Gastroesophageal sphincter (tissue), 4 donors: ENCODE results near the gene GPR65. TPM values are rescaled to one million over a fixed set of nuclear protein-coding genes. Genes with fewer than 3 reads are reported as not detected.

Source experiments
- ATAC-seq: fragments of 150-250 bp; one replicate; pipeline ENCODE4 v1.9.1; 2016; ENCODE audit warnings: mild to moderate bottlenecking, moderate library complexity
- H3K27ac ChIP-seq, 4 donors: fragments of 200-600 bp; sonication (generic) in 3 of 4; 1 replicate in 3 of 4; 2 replicates in 1 of 4; pipeline ENCODE4 v1.5.1; 2016 to 2019
- H3K27me3 ChIP-seq: fragments of 200-600 bp; sonication (generic); one replicate; pipeline ENCODE4 v1.5.1; 2019
- H3K36me3 ChIP-seq, 2 donors: fragments of 200-600 bp; sonication (generic); one replicate each; pipeline ENCODE4 v1.5.1; 2019; ENCODE audit warnings: control low read depth in 1 of 2
- H3K4me1 ChIP-seq, 3 donors: fragments of 200-600 bp; sonication (generic); 1 replicate in 2 of 3; 2 replicates in 1 of 3; pipeline ENCODE4 v1.5.1; 2016 to 2019; ENCODE audit warnings: control low read depth in 2 of 3
- H3K4me3 ChIP-seq, 2 donors: fragments of 200-600 bp; sonication (generic); one replicate each; pipeline ENCODE4 v1.5.1; 2019; ENCODE audit warnings: mild to moderate bottlenecking in 1 of 2, moderate library complexity in 1 of 2
- H3K9me3 ChIP-seq, 3 donors: fragments of 200-600 bp; sonication (generic); one replicate each; pipeline ENCODE4 v1.5.1; 2017 to 2019; ENCODE audit warnings: control low read depth in 2 of 3
- CTCF ChIP-seq, 4 experiments: fragments of 200-600 bp in 2 of 4; fragments of 450-650 bp in 2 of 4; sonication (generic) in 1 of 4; IDR thresholded peaks; one replicate each; pipeline ENCODE4 v1.5.1; 2017 to 2019; ENCODE audit warnings: antibody characterized with exemption in 4 of 4, mild to moderate bottlenecking in 2 of 4, moderate library complexity in 2 of 4
- EP300 ChIP-seq: sonication (generic); formaldehyde crosslinking; IDR thresholded peaks from one replicate; pipeline ENCODE4 v1.6.1; 2017; ENCODE audit warnings: antibody characterized with exemption, mild to moderate bottlenecking
- POLR2A ChIP-seq, 2 donors: fragments of 450-650 bp; IDR thresholded peaks; one replicate each; pipeline ENCODE4 v1.6.1; 2017; ENCODE audit warnings: antibody characterized with exemption in 2 of 2, mild to moderate bottlenecking in 2 of 2, moderate library complexity in 1 of 2
- POLR2AphosphoS5 ChIP-seq: sonication (generic); formaldehyde crosslinking; IDR thresholded peaks from one replicate; pipeline ENCODE4 v1.6.1; 2017; ENCODE audit warnings: antibody characterized with exemption
- WGBS, 2 donors: methylation state at CpG; one replicate each; pipeline ENCODE4 v1.1.5; 2018; ENCODE audit warnings: low coverage in 1 of 2; 5-methylcytosine and 5-hydroxymethylcytosine counted together
- total RNA-seq, 4 donors: library from RNA; depleted of rRNA; stranded (reverse); fragments of >200 nt; gene quantifications; one replicate each; pipeline ENCODE4 v1.1.0, GENCODE V29; 2016

Gene GPR65
- total RNA-seq, 4 donors from 2014 or later = 0.47 to 1.5 (median 0.52) TPM

GRCh38 chr14:87966816-87967215 lies 38.1 kb upstream of the GPR65 start:
- TF ChIP-seq EP300 (no peak), POLR2AphosphoS5 (no peak), CTCF (IDR thresholded peaks at IDR 0.05) (no peak), POLR2A (IDR thresholded peaks at IDR 0.05) (no peak)
- Histone ChIP-seq H3K36me3 (peaks cover 0 to 71% of the 10 kb centered on the region in 2 donors), H3K27ac (no peak overlapping the region), H3K27me3 (no peaks in the 10 kb centered on the region), H3K9me3 (no peaks in the 10 kb centered on the region), H3K4me1 (no peaks in the 10 kb centered on the region), H3K4me3 (no peak overlapping the region)
- ATAC-seq = no peak
- 77 to 89% methylated on average over 3 of the region's 3 CpGs for WGBS, 2 donors

- Histone ChIP-seq H3K4me3 (no peak overlapping the region), H3K4me1 (no peaks in the 10 kb centered on the region), H3K27me3 (no peaks in the 10 kb centered on the region), H3K27ac (no peak overlapping the region), H3K36me3 (peaks cover 0 to 69% of the 10 kb centered on the region in 2 donors), H3K9me3 (no peaks in the 10 kb centered on the region)
- TF ChIP-seq POLR2AphosphoS5 (no peak), CTCF (IDR thresholded peaks at IDR 0.05) (no peak), POLR2A (IDR thresholded peaks at IDR 0.05) (no peak), EP300 (no peak)
- no peak for ATAC-seq
Measured at GRCh38 chr14:87967496-87967895, 37.4 kb upstream of the GPR65 start.

GRCh38 chr14:87971010-87971409 lies 33.9 kb upstream of the GPR65 start:
- ATAC-seq = no peak
- TF ChIP-seq POLR2AphosphoS5 (no peak), CTCF (IDR thresholded peaks at IDR 0.05) (no peak), EP300 (no peak), POLR2A (IDR thresholded peaks at IDR 0.05) (no peak)
- H3K9me3 ChIP-seq = no peaks in the 10 kb centered on the region
- no peaks in the 10 kb centered on the region for H3K27me3 ChIP-seq
- no peak overlapping the region for H3K4me3 ChIP-seq
- H3K36me3 ChIP-seq = peaks cover 0 to 67% of the 10 kb centered on the region in 2 donors
- WGBS, 2 donors = 75 to 100% methylated on average over 1 of the region's 2 CpGs
- no peak overlapping the region for H3K27ac ChIP-seq
- H3K4me1 ChIP-seq = no peaks in the 10 kb centered on the region

GRCh38 chr14:87975636-87976035 lies 29.3 kb upstream of the GPR65 start:
- Histone ChIP-seq H3K36me3 (peaks cover 0 to 76% of the 10 kb centered on the region in 2 donors), H3K4me1 (no peaks in the 10 kb centered on the region), H3K9me3 (no peaks in the 10 kb centered on the region), H3K27me3 (no peaks in the 10 kb centered on the region), H3K4me3 (no peak overlapping the region), H3K27ac (no peak overlapping the region)
- no peak for ATAC-seq
- TF ChIP-seq EP300 = no peak
- TF ChIP-seq CTCF (IDR thresholded peaks at IDR 0.05) = no peak
- no peak for TF ChIP-seq POLR2AphosphoS5
- TF ChIP-seq POLR2A (IDR thresholded peaks at IDR 0.05) = no peak

- no peak for TF ChIP-seq POLR2A (IDR thresholded peaks at IDR 0.05)
- no peak for TF ChIP-seq CTCF (IDR thresholded peaks at IDR 0.05)
- TF ChIP-seq EP300 = no peak
- no peak for TF ChIP-seq POLR2AphosphoS5
- 100% methylated on average over 1 of the region's 1 CpG; no CpG with 5 or more reads in 1 of the 2 donors for WGBS, 2 donors
- no peak for ATAC-seq
- Histone ChIP-seq H3K4me3 (no peak overlapping the region), H3K36me3 (peaks cover 0 to 73% of the 10 kb centered on the region in 2 donors), H3K27ac (no peak overlapping the region), H3K4me1 (no peaks in the 10 kb centered on the region), H3K27me3 (no peaks in the 10 kb centered on the region), H3K9me3 (no peaks in the 10 kb centered on the region)
Measured at GRCh38 chr14:87979689-87980088, 25.2 kb upstream of the GPR65 start.
